Adipocyte (in vitro differentiated cells): ENCODE results near the gene TAS1R2.
"Not testable (repeated sequence)": the region's sequence is repeated elsewhere in the genome, so short reads cannot be mapped to it uniquely, and the experiment has no call there.

ENCODE experiments used
- DNase-seq: peaks from one replicate; pipeline ENCODE4 v3.0.0-alpha.2; 2015; ENCODE audit warnings: low read depth
- H3K27me3 ChIP-seq: replicated peaks from 2 replicates; pipeline ENCODE4 v1.7.0; 2013; ENCODE audit warnings: mild to moderate bottlenecking, low read length, moderate library complexity; ENCODE audit not compliant: control insufficient read depth, insufficient read depth
- H3K36me3 ChIP-seq: 2 replicates; pipeline ENCODE4 v1.7.0; 2013; ENCODE audit warnings: low read length, mild to moderate bottlenecking, moderate library complexity; ENCODE audit not compliant: control insufficient read depth, insufficient read depth, severe bottlenecking
- H3K4me1 ChIP-seq: 2 replicates; pipeline ENCODE4 v1.7.0; 2013; ENCODE audit warnings: mild to moderate bottlenecking, low read length, moderate library complexity; ENCODE audit not compliant: control insufficient read depth, insufficient read depth
- H3K4me3 ChIP-seq: 2 replicates; pipeline ENCODE4 v1.7.0; 2013; ENCODE audit warnings: mild to moderate bottlenecking, low read length, moderate library complexity
- H3K9ac ChIP-seq: 2 replicates; pipeline ENCODE4 v1.7.0; 2013; ENCODE audit warnings: mild to moderate bottlenecking, low read length, moderate library complexity
- H3K9me3 ChIP-seq: 2 replicates; pipeline ENCODE4 v1.7.0; 2013; ENCODE audit warnings: mild to moderate bottlenecking, low read length, moderate library complexity; ENCODE audit not compliant: control insufficient read depth

Gene TAS1R2

DNA sequence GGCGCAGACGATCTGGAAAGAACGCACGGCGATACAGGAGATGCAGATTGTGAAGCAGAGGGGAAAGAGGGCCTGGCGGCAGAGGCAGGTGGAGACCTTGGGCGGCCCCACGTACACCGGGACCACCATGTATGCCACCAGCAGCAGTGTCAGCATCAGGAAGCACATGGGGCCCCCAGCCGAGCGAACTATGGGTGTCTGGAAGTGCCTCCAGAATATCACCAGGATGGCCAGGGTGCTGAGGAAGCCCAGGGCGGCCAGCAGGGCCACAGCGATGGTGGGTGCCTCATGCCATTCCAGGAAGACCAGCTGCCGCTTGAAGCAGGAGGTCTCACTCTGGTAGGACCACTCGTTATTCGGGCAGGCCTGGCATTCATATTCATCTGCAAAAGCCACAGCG, 19.3 kb downstream of the TAS1R2 start:
- Histone ChIP-seq H3K36me3 (no peaks in the 10 kb centered on the region), H3K27me3 (peaks cover 41% of the 10 kb centered on the region), H3K4me1 (no peaks in the 10 kb centered on the region)

GRCh38 chr1:18836654-18837053, 22.8 kb downstream of the TAS1R2 start:
- no peaks in the 10 kb centered on the region for H3K4me1 ChIP-seq
- H3K36me3 ChIP-seq = no peaks in the 10 kb centered on the region
- H3K9ac ChIP-seq = no peak overlapping the region
- peaks cover 9% of the 10 kb centered on the region for H3K9me3 ChIP-seq
- DNase-seq = no peak
- peaks cover 42% of the 10 kb centered on the region for H3K27me3 ChIP-seq
- no peak overlapping the region for H3K4me3 ChIP-seq

More for the DNA sequence above, 19.3 kb downstream of the TAS1R2 start:
- Histone ChIP-seq H3K9me3 (peaks cover 18% of the 10 kb centered on the region), H3K4me3 (no peak overlapping the region), H3K9ac (no peak overlapping the region)
- no peak for DNase-seq

DNA sequence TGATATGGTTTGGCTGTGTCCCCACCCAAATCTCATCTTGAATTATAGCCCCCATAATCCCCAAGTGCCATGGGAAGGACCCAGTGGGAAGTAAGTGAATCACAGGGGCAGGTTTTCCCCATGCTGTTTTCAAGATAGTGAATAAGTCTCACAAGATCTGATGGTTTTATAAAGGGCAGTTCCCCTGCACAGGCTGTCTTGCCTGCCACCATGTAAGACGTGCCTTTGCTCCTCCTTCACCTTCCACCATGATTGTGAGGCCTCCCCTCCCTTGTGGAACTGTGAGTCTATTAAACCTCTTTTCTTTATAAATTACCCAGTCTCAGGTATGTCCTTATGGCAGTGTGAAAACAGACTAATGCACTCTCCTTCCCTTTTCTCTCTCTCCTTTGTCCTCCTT, 27.1 kb downstream of the TAS1R2 start:
- not testable (repeated sequence) for H3K36me3 ChIP-seq, DNase-seq, H3K4me3 ChIP-seq, H3K4me1 ChIP-seq, H3K9ac ChIP-seq
- Histone ChIP-seq H3K9me3 (peaks cover 29% of the 10 kb centered on the region), H3K27me3 (peaks cover 36% of the 10 kb centered on the region)

- DNase-seq = no peak
- no peak overlapping the region for H3K9ac ChIP-seq
- H3K9me3 ChIP-seq = peaks cover 35% of the 10 kb centered on the region
- H3K36me3 ChIP-seq = no peaks in the 10 kb centered on the region
- H3K4me3 ChIP-seq = no peak overlapping the region
- peaks cover 43% of the 10 kb centered on the region for H3K27me3 ChIP-seq
- H3K4me1 ChIP-seq = no peaks in the 10 kb centered on the region
Measured at GRCh38 chr1:18831656-18832055, 27.8 kb downstream of the TAS1R2 start.

DNA sequence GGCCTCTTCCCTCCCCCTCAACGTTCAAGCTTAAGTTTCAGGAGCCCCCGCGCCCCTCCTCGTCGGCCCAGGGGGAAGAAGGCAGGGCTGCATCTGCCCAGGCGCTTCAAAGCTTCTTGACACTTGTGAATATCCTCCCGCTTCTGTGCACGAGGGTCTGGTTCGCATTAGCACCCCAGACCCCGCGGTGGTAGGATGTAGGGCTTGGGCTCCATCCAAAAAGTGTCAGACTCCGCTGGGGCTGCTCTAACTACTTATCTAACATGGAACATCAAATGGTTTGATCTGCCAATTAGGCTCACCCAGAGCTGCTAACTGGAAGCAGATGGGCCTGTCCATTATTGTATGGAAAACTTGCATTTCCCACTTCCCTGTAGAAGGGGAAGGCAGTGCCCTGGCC, 28.9 kb downstream of the TAS1R2 start:
- Histone ChIP-seq H3K27me3 (peaks cover 39% of the 10 kb centered on the region), H3K4me1 (no peaks in the 10 kb centered on the region), H3K9me3 (peaks cover 39% of the 10 kb centered on the region), H3K36me3 (no peaks in the 10 kb centered on the region), H3K4me3 (no peak overlapping the region), H3K9ac (no peak overlapping the region)
- no peak for DNase-seq

DNA sequence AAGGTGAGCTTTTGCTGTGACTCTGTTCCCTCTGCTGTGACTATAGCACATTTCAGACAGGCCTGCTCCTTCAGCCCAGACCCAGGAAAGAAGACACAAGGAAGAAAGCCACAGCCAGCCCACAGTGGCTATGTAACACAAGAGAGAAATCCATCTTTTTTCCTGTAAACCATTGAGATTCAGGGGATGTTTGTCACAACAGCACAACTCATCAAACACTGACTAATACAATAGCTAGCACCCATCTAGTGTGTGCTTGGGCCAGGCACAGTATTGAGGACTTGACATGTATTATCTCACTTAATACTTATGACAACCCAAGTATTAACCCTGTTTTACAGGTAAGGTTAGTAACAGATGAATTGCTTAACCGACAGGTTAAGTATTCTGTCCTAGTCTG, 29.8 kb downstream of the TAS1R2 start:
- Histone ChIP-seq H3K9me3 (peaks cover 39% of the 10 kb centered on the region), H3K9ac (no peak overlapping the region), H3K4me3 (no peak overlapping the region), H3K4me1 (no peaks in the 10 kb centered on the region), H3K36me3 (no peaks in the 10 kb centered on the region), H3K27me3 (peaks cover 34% of the 10 kb centered on the region)
- DNase-seq = no peak

DNA sequence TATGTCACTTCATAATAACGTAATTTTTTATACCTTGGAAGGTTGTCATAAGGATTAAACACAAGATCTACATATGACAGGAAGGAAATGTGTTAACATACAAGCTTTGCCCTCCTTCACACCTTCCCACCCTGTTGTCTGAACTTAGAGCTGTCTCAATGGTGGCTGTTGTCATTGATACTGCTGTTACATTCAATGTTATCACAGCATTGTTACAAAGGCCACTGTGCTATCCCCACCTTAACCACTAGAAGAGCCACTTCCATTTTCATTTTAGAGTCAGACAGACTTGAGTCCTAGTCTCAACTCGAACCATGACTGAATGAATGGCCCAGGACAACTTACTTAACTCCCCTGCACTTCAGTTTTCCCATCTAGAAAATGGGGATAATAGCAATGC, 31.2 kb downstream of the TAS1R2 start:
- no peak for DNase-seq
- Histone ChIP-seq H3K9me3 (peaks cover 39% of the 10 kb centered on the region), H3K4me3 (no peak overlapping the region), H3K9ac (no peak overlapping the region), H3K4me1 (no peaks in the 10 kb centered on the region), H3K27me3 (peaks cover 25% of the 10 kb centered on the region), H3K36me3 (no peaks in the 10 kb centered on the region)

- DNase-seq = no peak
- Histone ChIP-seq H3K9ac (no peak overlapping the region), H3K4me1 (no peaks in the 10 kb centered on the region), H3K27me3 (peaks cover 36% of the 10 kb centered on the region), H3K9me3 (peaks cover 22% of the 10 kb centered on the region), H3K36me3 (no peaks in the 10 kb centered on the region), H3K4me3 (no peak overlapping the region)
Measured at GRCh38 chr1:18823438-18823837, 36.0 kb downstream of the TAS1R2 start.

GRCh38 chr1:18820791-18821641, 38.4 kb downstream of the TAS1R2 start:
- Histone ChIP-seq H3K4me3 (no peak overlapping the region), H3K9me3 (no peaks in the 10 kb centered on the region), H3K9ac (no peak overlapping the region), H3K27me3 (peaks cover 43% of the 10 kb centered on the region), H3K4me1 (no peaks in the 10 kb centered on the region), H3K36me3 (no peaks in the 10 kb centered on the region)
- peak; percentile 79 for DNase-seq

DNA sequence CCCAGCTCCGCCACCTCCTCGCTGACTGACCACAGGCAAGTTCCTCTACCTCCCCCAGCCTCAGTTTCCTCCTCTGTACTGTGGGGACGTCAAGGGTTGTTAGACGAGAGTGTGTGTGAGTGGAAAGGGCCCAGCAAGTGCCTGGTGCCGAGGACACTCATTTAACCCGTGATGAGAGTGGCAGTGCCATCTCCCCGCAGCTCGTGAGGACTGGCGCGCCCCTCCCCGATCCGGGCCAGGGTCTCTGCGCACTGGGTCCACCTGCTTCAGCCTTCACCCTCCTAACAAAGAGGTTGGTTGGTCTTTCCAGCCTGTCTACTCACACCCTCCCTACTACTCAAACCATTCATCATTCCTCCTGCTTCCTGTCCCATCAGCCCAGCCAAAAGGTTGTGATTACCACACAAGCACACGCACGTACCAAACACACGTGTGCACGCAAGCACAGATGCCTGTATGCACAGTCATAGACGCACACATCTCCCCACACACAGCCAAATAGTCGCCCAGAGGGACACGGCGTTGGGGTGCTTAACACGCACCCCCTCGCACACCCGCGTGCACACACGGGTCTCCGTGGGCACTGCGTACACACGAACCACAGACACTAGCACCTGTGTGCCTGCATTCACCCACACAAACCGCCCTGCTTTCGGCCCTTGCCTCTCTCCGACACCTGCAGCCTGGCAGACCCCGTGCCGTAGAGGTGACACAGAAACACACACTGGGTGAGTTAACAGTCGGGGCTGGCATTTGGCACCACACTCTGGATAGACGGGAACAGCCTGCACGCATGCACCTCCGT, 39.3 kb downstream of the TAS1R2 start:
- no peaks in the 10 kb centered on the region for H3K9me3 ChIP-seq
- no peak overlapping the region for H3K4me3 ChIP-seq
- no peaks in the 10 kb centered on the region for H3K4me1 ChIP-seq
- H3K27me3 ChIP-seq = peaks cover 49% of the 10 kb centered on the region
- no peaks in the 10 kb centered on the region for H3K36me3 ChIP-seq
- no peak overlapping the region for H3K9ac ChIP-seq
- no peak for DNase-seq

DNA sequence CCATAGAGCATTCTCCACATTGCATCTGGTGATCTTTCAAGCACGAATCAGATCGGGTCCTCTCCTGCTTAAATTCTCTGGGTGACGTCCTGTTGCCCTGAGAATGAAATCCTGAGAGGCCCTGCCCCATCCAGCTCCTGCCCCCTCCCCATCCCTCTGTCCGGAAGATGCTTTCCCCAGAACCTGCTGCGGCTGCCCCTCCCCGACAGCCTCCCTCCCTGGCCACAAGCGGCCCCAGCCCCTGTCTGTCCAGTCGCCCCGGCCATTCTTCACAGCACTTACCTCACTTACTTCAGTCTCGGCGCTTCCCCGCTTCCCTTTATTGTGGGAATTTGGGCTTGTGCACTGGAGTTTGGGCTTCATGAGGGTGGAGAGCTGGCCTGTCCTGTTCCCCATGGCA, 40.3 kb downstream of the TAS1R2 start:
- H3K9ac ChIP-seq = no peak overlapping the region
- H3K9me3 ChIP-seq = no peaks in the 10 kb centered on the region
- no peaks in the 10 kb centered on the region for H3K36me3 ChIP-seq
- DNase-seq = no peak
- H3K27me3 ChIP-seq = peaks cover 53% of the 10 kb centered on the region
- H3K4me1 ChIP-seq = no peaks in the 10 kb centered on the region
- no peak overlapping the region for H3K4me3 ChIP-seq
